ENCODE data around the gene CCNH.

CCNH gene

GRCh38 chr5:87389296-87390034, 23.3 kb downstream of the CCNH start:
- Histone ChIP-seq H3K9ac (ENCODE audit: insufficient read length) (no peak overlapping the region), H3K4me3 (no peak overlapping the region), H3K27ac (no peak overlapping the region), H3K36me3 (ENCODE audit: insufficient read depth, low read length) (peaks cover 92% of the 10 kb centered on the region), H3K9me3 (ENCODE audit: low read depth, low read length) (no peaks in the 10 kb centered on the region)
- DNase-seq (ENCODE audit: low read depth, low spot score) = no peak
- TF ChIP-seq FOXP2 (optimal IDR thresholded peaks at IDR 0.05; ENCODE audit: control extremely low read depth, extremely low read length, insufficient read depth) (no peak), POLR2AphosphoS5 (IDR thresholded peaks at IDR 0.05; ENCODE audit: borderline replicate concordance, low read depth, low read length) (no peak), EZH2 (IDR thresholded peaks at IDR 0.05) (no peak)

- DNase-seq (ENCODE audit: low read depth, low spot score) = no peak
- no peak overlapping the region for H3K27ac ChIP-seq
- H3K36me3 ChIP-seq (ENCODE audit: insufficient read depth, low read length) = peaks cover 86% of the 10 kb centered on the region
- no peak overlapping the region for H3K9ac ChIP-seq (ENCODE audit: insufficient read length)
- H3K9me3 ChIP-seq (ENCODE audit: low read depth, low read length) = no peaks in the 10 kb centered on the region
- TF ChIP-seq POLR2AphosphoS5 (IDR thresholded peaks at IDR 0.05; ENCODE audit: borderline replicate concordance, low read depth, low read length) = no peak
- TF ChIP-seq EZH2 (IDR thresholded peaks at IDR 0.05) = no peak
- no peak for TF ChIP-seq FOXP2 (optimal IDR thresholded peaks at IDR 0.05; ENCODE audit: control extremely low read depth, extremely low read length, insufficient read depth)
- H3K4me3 ChIP-seq = no peak overlapping the region
These were observed 24.6 kb downstream of the CCNH start for GRCh38 chr5:87388129-87388528.

- H3K27ac ChIP-seq = peak overlapping the region; percentile 75
- TF ChIP-seq EZH2 (IDR thresholded peaks at IDR 0.05) = no peak
- TF ChIP-seq FOXP2 (optimal IDR thresholded peaks at IDR 0.05; ENCODE audit: control extremely low read depth, extremely low read length, insufficient read depth) = no peak
- TF ChIP-seq POLR2AphosphoS5 (IDR thresholded peaks at IDR 0.05; ENCODE audit: borderline replicate concordance, low read depth, low read length) = no peak
- no peaks in the 10 kb centered on the region for H3K9me3 ChIP-seq (ENCODE audit: low read depth, low read length)
- H3K4me3 ChIP-seq = peak overlapping the region; percentile 7; the same call in 1 of the 2 replicates
- DNase-seq (ENCODE audit: low read depth, low spot score) = no peak
- no peak overlapping the region for H3K9ac ChIP-seq (ENCODE audit: insufficient read length)
- peaks cover 86% of the 10 kb centered on the region for H3K36me3 ChIP-seq (ENCODE audit: insufficient read depth, low read length)
These were observed 26.9 kb downstream of the CCNH start for GRCh38 chr5:87385802-87386201.

GRCh38 chr5:87383216-87383615, 29.5 kb downstream of the CCNH start:
- no peak for DNase-seq (ENCODE audit: low read depth, low spot score)
- Histone ChIP-seq H3K9ac (ENCODE audit: insufficient read length) (no peak overlapping the region), H3K4me3 (no peak overlapping the region), H3K9me3 (ENCODE audit: low read depth, low read length) (no peaks in the 10 kb centered on the region), H3K27ac (no peak overlapping the region), H3K36me3 (ENCODE audit: insufficient read depth, low read length) (peaks cover 82% of the 10 kb centered on the region)
- TF ChIP-seq FOXP2 (optimal IDR thresholded peaks at IDR 0.05; ENCODE audit: control extremely low read depth, extremely low read length, insufficient read depth) (no peak), POLR2AphosphoS5 (IDR thresholded peaks at IDR 0.05; ENCODE audit: borderline replicate concordance, low read depth, low read length) (no peak), EZH2 (IDR thresholded peaks at IDR 0.05) (no peak)

GRCh38 chr5:87382224-87382623, 30.5 kb downstream of the CCNH start:
- DNase-seq (ENCODE audit: low read depth, low spot score) = no peak
- H3K36me3 ChIP-seq (ENCODE audit: insufficient read depth, low read length) = peaks cover 81% of the 10 kb centered on the region
- no peaks in the 10 kb centered on the region for H3K9me3 ChIP-seq (ENCODE audit: low read depth, low read length)
- H3K4me3 ChIP-seq = no peak overlapping the region
- H3K27ac ChIP-seq = no peak overlapping the region
- H3K9ac ChIP-seq (ENCODE audit: insufficient read length) = no peak overlapping the region
- TF ChIP-seq EZH2 (IDR thresholded peaks at IDR 0.05) (no peak), FOXP2 (optimal IDR thresholded peaks at IDR 0.05; ENCODE audit: control extremely low read depth, extremely low read length, insufficient read depth) (no peak), POLR2AphosphoS5 (IDR thresholded peaks at IDR 0.05; ENCODE audit: borderline replicate concordance, low read depth, low read length) (no peak)

- H3K9me3 ChIP-seq (ENCODE audit: low read depth, low read length) = no peaks in the 10 kb centered on the region
- no peak for TF ChIP-seq POLR2AphosphoS5 (IDR thresholded peaks at IDR 0.05; ENCODE audit: borderline replicate concordance, low read depth, low read length)
- no peak for TF ChIP-seq FOXP2 (optimal IDR thresholded peaks at IDR 0.05; ENCODE audit: control extremely low read depth, extremely low read length, insufficient read depth)
- TF ChIP-seq EZH2 (IDR thresholded peaks at IDR 0.05) = no peak
- 0 out of 2 replicates have a peak overlapping the region, but pooled peaks have one; percentile 16 for H3K27ac ChIP-seq
- DNase-seq (ENCODE audit: low read depth, low spot score) = no peak
- peaks cover 58% of the 10 kb centered on the region for H3K36me3 ChIP-seq (ENCODE audit: insufficient read depth, low read length)
- H3K4me3 ChIP-seq = no peak overlapping the region
- no peak overlapping the region for H3K9ac ChIP-seq (ENCODE audit: insufficient read length)
These were observed 40.0 kb downstream of the CCNH start for GRCh38 chr5:87372705-87373104.

GRCh38 chr5:87369431-87369830, 43.3 kb downstream of the CCNH start:
- Histone ChIP-seq H3K4me3 (no peak overlapping the region), H3K9ac (ENCODE audit: insufficient read length) (no peak overlapping the region), H3K9me3 (ENCODE audit: low read depth, low read length) (no peaks in the 10 kb centered on the region), H3K36me3 (ENCODE audit: insufficient read depth, low read length) (peaks cover 42% of the 10 kb centered on the region), H3K27ac (no peak overlapping the region)
- no peak for TF ChIP-seq EZH2 (IDR thresholded peaks at IDR 0.05)
- TF ChIP-seq POLR2AphosphoS5 (IDR thresholded peaks at IDR 0.05; ENCODE audit: borderline replicate concordance, low read depth, low read length) = no peak
- TF ChIP-seq FOXP2 (optimal IDR thresholded peaks at IDR 0.05; ENCODE audit: control extremely low read depth, extremely low read length, insufficient read depth) = no peak
- no peak for DNase-seq (ENCODE audit: low read depth, low spot score)

- Histone ChIP-seq H3K9ac (ENCODE audit: insufficient read length) (no peak overlapping the region), H3K27ac (no peak overlapping the region), H3K36me3 (ENCODE audit: insufficient read depth, low read length) (peaks cover 43% of the 10 kb centered on the region), H3K9me3 (ENCODE audit: low read depth, low read length) (no peaks in the 10 kb centered on the region), H3K4me3 (no peak overlapping the region)
- no peak for DNase-seq (ENCODE audit: low read depth, low spot score)
- no peak for TF ChIP-seq POLR2AphosphoS5 (IDR thresholded peaks at IDR 0.05; ENCODE audit: borderline replicate concordance, low read depth, low read length)
- no peak for TF ChIP-seq FOXP2 (optimal IDR thresholded peaks at IDR 0.05; ENCODE audit: control extremely low read depth, extremely low read length, insufficient read depth)
- TF ChIP-seq EZH2 (IDR thresholded peaks at IDR 0.05) = no peak
These were observed 44.1 kb downstream of the CCNH start for GRCh38 chr5:87368601-87369000.

Data from SK-N-MC (cell line).